ENCODE data around the gene CYP1B1.
"Not testable (repeated sequence)": the region's sequence is repeated elsewhere in the genome, so short reads cannot be mapped to it uniquely, and the experiment has no call there.

CYP1B1 gene

GRCh38 chr2:38099099-38100028 is 23.4 kb upstream of the CYP1B1 start:
- DNase-seq (ENCODE audit: low read depth in 2 of 2) = no peak

- no peak for DNase-seq (ENCODE audit: low read depth in 2 of 2)
These were observed 22.6 kb upstream of the CYP1B1 start for GRCh38 chr2:38098421-38099098.

GRCh38 chr2:38097988-38098385 is 22.0 kb upstream of the CYP1B1 start:
- DNase-seq (ENCODE audit: low read depth in 2 of 2) = no peak

GRCh38 chr2:38097258-38097987 is 21.5 kb upstream of the CYP1B1 start:
- no peak for DNase-seq (ENCODE audit: low read depth in 2 of 2)

- DNase-seq (ENCODE audit: low read depth in 2 of 2) = no peak
These were observed 20.3 kb upstream of the CYP1B1 start for GRCh38 chr2:38095996-38096861.

GRCh38 chr2:38095079-38095995 is 19.4 kb upstream of the CYP1B1 start:
- no peak for DNase-seq (ENCODE audit: low read depth in 2 of 2)

- no peak for DNase-seq (ENCODE audit: low read depth in 2 of 2)
These were observed 17.7 kb upstream of the CYP1B1 start for GRCh38 chr2:38093527-38094165.

GRCh38 chr2:38092196-38092902 is 16.4 kb upstream of the CYP1B1 start:
- DNase-seq (ENCODE audit: low read depth in 2 of 2) = no peak

GRCh38 chr2:38091760-38092159 is 15.8 kb upstream of the CYP1B1 start:
- no peak for DNase-seq (ENCODE audit: low read depth in 2 of 2)

GRCh38 chr2:38090928-38091327 is 15.0 kb upstream of the CYP1B1 start:
- no peak for DNase-seq (ENCODE audit: low read depth in 2 of 2)

- not testable (repeated sequence) for DNase-seq (ENCODE audit: low read depth in 2 of 2)
These were observed 14.3 kb upstream of the CYP1B1 start for GRCh38 chr2:38090212-38090611.

- DNase-seq (ENCODE audit: low read depth in 2 of 2) = not testable (repeated sequence)
These were observed 10.2 kb upstream of the CYP1B1 start for GRCh38 chr2:38085998-38086698.

- DNase-seq (ENCODE audit: low read depth in 2 of 2) = not testable (repeated sequence)
These were observed 8.6 kb upstream of the CYP1B1 start for GRCh38 chr2:38084556-38084955.

- not testable (repeated sequence) for DNase-seq (ENCODE audit: low read depth in 2 of 2)
These were observed 6.8 kb upstream of the CYP1B1 start for GRCh38 chr2:38082727-38083126.

- DNase-seq (ENCODE audit: low read depth in 2 of 2) = no peak
These were observed 4.4 kb upstream of the CYP1B1 start for GRCh38 chr2:38080346-38080745.

GRCh38 chr2:38079116-38080052 is 3.4 kb upstream of the CYP1B1 start:
- no peak for DNase-seq (ENCODE audit: low read depth in 2 of 2)

- no peak for DNase-seq (ENCODE audit: low read depth in 2 of 2)
These were observed 1.4 kb upstream of the CYP1B1 start for GRCh38 chr2:38077431-38077769.

All from stimulated activated CD8-positive, alpha-beta memory T cell treated with anti-CD3 and anti-CD28 coated beads, Interleukin-2, amount 100 ng/mL, for 48 hours (primary cell).